COLO668 (cell line): Measurements from ENCODE around the gene HLA-DOA.

Source experiments
- DNase-seq: peaks from one replicate; lab custom pipeline; 2025; ENCODE audit not compliant: unreplicated experiment; lab: John Stamatoyannopoulos, UW

The HLA-DOA gene

DNA sequence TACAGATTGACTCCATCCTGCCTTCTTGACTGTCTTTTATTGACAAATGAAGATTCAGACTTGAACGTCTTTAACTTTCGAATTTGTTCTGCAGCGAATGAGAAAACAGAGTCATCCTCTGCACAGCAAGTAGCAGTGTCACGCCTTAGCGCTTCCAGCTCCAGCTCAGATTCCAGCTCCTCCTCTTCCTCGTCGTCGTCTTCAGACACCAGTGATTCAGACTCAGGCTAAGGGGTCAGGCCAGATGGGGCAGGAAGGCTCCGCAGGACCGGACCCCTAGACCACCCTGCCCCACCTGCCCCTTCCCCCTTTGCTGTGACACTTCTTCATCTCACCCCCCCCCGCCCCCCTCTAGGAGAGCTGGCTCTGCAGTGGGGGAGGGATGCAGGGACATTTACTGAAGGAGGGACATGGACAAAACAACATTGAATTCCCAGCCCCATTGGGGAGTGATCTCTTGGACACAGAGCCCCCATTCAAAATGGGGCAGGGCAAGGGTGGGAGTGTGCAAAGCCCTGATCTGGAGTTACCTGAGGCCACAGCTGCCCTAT, 28.8 kb downstream of the HLA-DOA start:
- DNase-seq, result no peak

DNA sequence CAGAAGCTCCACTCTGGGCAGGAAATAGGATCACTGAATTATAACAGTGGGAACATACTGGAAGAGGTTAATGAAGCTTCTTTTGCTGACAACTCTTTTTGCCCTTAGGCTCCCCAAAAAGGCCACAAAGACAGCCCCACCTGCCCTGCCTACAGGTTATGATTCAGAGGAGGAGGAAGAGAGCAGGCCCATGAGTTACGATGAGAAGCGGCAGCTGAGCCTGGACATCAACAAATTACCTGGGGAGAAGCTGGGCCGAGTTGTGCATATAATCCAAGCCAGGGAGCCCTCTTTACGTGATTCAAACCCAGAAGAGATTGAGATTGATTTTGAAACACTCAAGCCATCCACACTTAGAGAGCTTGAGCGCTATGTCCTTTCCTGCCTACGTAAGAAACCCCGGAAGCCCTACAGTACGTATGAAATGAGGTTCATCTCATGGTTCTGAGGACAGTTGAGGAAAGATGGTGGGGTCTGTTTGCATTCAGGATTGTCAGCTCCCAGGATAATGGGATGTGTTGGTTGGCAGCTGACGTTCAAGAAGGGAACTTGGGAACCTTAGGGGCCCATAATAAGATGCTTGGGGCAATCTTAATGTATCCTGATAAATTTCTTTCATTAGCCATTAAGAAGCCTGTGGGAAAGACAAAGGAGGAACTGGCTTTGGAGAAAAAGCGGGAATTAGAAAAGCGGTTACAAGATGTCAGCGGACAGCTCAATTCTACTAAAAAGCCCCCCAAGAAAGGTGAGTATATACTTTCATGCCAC, 29.5 kb downstream of the HLA-DOA start:
- no peak for DNase-seq

DNA sequence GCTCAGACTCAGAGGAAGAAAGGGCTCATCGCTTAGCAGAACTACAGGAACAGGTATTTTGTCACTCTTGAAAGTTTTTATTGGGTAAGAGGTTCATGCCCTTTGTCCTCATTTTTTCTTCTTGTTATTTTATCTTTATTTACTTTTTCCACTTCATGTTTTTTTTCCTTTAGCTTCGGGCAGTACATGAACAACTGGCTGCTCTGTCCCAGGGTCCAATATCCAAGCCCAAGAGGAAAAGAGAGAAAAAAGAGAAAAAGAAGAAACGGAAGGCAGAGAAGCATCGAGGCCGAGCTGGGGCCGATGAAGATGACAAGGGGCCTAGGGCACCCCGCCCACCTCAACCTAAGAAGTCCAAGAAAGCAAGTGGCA, 31.5 kb downstream of the HLA-DOA start:
- DNase-seq, result no peak

DNA sequence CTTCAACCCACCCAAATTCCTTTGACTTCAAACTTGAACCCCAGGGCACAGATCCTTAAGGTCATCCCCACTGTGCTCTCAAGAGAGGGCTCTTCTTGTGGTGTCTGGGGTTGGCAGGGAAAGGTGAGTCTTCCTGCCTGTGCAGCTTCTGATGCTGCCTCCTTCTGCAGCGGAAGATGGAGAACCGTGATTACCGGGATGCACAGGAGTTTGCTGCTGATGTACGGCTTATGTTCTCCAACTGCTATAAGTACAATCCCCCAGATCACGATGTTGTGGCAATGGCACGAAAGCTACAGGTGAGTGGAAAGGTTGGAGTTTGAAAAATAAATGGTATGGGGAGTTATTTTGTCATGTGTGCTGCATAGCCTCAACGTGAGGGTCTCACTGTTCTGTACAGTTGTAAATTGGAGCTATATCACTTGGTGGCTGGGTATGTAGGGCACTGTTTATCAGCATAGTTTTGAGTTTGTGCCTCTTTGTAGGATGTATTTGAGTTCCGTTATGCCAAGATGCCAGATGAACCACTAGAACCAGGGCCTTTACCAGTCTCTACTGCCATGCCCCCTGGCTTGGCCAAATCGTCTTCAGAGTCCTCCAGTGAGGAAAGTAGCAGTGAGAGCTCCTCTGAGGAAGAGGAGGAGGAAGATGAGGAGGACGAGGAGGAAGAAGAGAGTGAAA, 32.0 kb downstream of the HLA-DOA start:
- no peak for DNase-seq

DNA sequence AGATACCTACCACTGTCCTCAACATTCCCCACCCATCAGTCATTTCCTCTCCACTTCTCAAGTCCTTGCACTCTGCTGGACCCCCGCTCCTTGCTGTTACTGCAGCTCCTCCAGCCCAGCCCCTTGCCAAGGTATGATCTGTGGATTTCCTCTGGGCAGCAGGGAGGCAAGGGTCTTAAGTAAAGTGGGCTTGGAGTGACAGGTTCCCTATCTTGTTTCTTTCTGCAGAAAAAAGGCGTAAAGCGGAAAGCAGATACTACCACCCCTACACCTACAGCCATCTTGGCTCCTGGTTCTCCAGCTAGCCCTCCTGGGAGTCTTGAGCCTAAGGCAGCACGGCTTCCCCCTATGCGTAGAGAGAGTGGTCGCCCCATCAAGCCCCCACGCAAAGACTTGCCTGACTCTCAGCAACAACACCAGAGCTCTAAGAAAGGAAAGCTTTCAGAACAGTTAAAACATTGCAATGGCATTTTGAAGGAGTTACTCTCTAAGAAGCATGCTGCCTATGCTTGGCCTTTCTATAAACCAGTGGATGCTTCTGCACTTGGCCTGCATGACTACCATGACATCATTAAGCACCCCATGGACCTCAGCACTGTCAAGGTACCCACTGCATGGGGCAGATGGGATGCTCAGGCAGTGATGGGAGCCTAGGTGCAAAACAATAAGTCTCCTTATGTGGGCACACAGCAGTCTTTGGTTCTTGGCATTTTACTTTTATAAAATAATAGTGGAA, 32.9 kb downstream of the HLA-DOA start:
- no peak for DNase-seq

DNA sequence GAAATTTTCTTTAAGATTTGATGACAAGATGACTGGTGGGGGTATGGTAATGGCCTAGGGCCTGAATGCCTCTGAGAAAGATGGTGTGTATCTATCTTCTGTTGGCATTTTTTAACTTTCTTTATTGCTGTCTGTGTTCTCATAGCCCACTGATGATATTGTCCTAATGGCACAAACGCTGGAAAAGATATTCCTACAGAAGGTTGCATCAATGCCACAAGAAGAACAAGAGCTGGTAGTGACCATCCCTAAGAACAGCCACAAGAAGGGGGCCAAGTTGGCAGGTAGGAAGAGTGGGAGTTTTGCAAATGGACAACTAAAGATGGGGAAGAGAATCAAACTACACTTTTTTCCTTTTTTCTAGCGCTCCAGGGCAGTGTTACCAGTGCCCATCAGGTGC, 33.5 kb downstream of the HLA-DOA start:
- DNase-seq, result no peak

DNA sequence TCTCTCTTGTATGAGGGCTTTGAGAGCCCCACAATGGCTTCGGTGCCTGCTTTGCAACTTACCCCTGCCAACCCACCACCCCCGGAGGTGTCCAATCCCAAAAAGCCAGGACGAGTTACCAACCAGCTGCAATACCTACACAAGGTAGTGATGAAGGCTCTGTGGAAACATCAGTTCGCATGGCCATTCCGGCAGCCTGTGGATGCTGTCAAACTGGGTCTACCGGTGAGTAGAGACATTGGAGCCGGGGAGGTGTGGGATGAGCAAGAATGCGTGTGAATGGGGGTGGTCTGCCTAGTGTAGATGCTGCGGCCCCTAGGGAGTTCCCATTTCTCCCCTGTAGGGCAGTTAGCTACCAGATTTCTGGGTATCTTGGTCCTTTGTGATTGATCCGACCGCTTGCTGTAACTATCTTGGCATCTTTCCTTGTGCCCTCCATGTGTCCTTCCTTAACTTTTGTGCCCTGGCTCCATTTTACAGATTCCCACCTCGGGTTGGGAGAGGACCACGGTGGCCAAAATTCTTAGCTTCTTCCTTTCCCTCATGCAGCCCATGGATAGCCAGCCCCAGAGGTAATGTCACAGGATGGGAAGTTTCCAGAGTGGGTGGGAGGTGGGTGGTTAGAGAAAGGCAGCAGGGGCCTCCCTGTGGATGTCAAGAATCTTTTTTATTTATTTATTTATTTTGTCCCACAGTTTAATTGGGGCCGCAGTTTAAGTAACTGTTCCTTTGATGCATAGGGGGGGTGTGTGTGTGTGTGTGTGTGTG, 34.7 kb downstream of the HLA-DOA start:
- DNase-seq, result no peak

DNA sequence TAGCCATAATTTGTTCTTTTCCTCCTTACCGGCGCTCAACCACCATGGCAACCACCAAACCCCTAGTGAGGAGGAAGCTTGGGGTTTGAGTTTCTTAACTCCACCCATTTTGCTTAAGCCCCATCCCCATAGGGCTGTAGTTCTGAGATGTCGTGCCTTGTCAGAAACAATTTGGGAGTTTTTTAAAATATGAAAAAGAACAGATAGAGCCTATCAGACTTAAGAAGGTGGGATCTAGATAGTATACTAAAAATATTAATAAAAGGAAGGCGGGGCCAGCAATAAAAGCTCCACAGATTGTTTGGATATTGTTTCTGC, 35.4 kb downstream of the HLA-DOA start:
- no peak for DNase-seq

DNA sequence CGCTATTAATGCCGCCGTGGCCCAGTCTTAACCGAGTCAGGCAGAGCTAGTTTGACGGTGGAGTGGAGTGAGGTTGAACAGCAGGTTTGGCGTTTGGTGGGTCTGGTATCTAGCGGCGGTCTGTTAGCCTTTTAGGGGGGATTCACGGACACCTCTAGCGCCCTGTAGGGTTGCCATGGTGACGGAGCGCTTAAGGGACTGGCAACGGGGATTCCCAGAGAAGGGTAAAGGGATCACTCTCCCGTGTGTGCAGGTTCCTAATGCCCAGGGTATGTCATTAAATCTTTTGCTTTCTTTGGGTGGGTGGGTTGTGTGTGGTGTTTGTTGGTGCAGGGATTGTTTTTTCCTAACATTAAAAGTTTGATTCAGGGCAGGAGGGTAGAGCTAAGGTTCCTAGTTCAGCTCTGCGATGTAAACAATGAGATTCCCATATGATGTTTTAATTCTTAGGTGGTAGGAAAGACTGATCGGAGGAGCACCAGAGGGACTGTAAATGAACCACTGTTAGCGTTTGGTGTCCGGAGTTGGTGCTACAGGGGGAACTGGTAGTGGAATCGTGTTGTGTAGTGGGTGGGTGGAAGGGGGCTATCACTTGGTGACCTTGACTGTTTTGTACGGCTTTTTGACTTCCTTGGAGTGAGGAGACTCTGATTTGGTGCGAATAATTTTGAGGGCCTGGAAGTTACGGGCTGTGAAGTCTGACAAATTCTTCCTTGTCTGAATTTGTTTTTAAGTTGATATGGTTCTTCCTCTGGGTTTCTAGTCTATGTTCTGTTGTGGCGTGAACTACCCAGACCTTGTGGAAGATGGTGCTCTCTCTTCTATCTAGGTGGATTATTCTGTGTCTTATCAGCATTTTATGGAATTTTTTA, 36.0 kb downstream of the HLA-DOA start:
- peak; percentile 47 for DNase-seq

DNA sequence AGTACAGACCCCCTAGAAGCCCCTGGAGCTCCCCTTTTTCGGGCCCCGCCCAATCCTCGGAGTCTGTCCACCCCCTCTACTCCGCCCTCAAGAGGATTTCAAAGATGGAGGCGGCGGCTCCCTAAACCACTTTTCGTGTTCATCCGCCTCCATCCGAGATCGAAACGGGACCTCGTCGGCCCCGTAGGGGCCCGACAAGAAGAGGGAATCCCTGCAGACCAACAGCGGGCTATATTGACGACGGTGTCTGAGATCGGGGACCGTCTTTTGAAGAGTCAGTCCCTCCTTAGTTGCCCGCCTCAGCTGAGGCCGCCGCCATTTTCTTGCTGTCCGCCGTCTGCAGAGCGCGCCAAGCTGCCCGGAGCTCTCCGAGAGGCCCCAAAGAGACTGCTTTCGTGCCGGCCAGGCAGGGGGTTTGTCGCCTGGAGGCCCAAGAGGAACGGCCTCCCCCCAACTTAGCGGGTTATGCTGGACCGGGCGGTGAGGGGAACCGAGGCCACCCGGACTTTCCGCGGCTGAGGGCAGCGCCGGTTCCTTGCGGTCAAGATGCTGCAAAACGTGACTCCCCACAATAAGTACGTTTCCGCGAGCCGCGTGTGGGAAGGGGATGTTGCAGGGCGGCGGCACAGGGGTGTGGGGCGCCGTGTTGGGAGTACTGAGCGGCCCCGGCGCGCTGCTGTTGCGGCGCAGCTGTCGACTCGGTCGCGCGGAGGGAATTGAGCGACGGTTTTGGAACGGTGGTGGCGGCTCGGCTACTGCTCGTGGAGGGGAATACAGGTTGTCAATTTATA, 36.8 kb downstream of the HLA-DOA start:
- DNase-seq, result peak; percentile 49

DNA sequence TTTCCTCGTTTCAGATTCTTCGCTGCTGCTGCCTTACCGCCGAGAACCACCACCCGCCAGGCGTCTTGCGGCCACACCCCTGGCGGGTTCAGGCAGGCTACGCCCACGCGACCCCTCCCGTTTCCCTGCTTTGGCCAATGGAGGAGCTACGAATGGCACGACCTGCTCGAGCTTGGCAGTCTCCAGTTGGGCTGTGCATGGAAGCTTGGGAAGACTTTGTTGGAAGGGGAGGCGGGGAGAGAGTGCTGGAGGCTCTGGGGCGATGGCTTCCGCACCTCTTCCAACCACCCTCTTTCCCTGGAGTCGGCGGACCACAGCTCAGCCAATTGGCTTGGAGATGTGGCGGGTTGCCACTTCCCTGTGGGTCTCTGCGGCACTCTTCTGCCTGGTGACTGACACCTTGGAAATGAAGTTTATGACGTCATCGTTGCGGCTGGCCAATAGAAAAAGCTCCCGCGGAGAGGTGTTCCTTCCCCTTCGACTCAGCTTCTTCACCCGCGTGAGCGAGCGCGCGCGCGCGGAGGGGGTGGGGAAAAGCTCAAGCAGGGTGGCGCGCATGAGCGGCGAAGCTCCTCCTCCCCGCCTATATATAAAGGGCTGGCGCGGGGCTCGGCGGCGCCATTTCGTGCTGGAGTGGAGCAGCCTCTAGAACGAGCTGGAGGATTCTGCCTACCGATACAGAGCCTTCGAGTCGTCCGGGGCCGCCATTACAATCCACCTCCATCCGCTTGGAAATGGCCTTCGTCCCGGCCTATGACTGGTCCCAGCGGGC, 37.6 kb downstream of the HLA-DOA start:
- peak; percentile 97 for DNase-seq

DNA sequence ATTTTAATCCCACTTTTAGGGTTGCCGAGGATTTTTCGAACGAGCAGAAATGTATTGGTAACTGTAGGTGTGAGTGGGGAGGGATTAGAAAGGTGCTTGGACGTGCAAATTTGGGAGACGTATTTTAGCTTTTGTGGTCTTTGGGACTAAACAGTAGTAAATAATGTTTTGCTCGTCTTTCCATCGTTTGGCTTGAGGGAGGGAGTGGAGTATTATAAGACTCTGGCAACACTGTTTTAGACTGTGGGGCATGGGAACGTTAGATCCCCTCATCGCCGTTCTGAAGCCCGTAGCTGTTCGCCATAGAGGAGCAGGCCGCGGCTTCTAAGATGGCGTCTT, 38.2 kb downstream of the HLA-DOA start:
- DNase-seq, result no peak

DNA sequence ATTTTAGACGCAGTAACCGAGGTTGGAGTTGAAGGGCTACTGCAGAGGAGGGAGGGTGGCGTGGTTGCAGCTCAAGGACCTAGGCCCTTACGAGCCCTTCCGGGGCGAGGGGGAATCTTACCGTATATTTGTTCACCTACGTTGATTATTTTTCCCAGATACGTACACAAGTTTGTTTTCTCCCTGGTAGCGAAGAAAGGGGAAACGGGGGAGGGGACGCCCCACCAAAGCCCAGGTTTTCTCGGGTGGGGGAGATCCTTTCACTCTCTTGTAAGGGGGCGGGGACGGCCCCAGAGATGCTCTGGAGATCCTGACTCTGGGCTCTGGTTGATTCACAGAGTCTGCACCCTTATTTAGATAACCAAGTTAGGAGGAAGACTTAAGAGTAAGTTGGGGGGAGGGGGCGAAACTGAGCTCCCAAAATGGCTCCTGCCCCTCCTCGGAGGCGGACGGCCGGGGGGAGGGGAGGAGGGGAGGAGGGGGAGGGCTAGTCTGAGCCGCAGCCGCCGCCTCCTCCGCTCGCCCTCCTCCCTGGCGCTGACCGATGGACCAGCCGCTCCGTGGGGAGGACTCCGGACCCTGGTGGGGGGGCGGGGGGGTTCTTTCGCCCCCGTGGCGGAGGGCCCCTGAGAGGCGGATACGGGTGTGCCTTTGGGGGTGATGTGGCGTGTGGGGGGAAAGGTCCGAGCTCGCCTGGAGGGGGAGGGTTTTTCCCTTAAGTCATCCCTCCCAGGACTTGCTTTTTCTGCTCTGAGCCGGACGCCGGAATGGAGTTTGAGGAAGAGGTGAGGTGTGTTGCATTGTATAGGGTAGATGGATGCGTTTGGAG, 38.8 kb downstream of the HLA-DOA start:
- DNase-seq, result peak; percentile 82

DNA sequence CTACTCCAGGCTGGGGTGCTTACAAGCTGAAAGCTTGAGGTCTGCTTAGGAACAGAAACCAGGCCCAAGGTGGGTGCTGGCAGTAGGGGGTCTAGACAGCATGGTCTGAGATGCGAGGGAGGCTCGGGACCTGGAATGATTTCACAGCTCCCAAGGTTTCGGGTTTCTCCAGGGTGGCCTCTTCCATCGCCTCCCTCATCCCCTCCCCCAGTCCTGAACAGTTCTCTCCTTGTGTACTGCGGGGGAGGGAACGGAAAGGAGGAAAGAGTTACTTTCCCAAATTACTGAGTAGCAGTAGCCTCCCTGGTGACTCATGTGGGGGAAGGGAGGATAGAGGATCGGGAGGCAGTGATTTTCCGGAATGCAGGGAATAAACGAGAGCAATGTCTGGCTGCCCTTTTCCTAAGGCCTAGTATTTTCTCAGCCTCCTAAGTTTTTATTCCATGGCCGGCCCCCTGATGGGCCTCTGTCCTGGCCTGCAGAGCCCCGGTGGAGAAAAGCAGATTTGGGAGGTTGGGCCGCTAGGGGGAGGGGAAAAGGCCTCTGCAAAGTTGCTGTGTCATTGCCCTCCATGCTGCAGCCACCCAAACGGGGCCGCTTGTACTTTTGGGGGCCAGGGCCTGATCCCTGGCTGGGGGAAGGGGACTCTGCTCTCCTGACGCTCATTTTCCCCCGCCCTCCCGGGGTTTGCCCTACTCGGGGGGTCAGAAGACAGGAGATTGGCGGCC, 39.5 kb downstream of the HLA-DOA start:
- DNase-seq, result peak; percentile 60

DNA sequence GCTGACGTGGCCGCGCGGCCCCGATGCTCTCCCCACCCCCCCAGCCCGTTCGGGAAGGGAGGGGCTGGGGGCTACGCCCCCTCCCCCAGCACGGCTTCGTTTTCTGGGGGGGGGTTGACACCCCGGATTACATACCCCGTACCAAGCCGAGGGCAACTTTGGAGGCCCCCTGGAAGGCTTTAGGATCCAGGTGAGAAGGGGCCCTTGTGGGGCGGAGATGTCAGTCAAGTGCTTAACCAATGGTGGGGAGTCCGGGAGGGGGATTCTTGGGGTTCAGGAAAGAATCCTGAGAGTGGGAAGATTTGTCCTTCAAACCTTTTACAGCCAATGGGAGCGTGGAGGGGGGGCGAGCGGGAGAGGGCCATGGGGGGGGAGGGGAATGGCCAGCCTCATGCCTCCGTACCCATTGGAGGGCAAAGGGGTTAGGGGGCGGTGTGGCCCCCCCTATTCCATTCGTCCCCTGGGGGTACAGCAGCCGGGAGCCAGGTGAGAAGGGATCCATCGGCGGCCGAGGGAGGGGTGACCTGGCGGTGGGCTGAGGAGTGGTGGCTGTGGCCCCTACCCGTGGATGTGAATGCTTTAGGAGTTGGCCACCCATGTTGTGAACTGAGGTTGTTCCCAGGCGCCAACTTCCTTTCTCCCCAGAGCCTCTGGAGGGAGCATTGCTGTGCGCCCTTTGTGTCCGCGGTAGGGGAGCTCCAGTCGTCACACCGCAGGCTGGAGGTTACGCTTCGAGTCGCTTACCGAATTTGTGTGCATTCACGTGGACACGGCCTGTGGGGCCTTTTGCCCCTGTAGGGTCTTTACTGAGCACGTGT, 40.3 kb downstream of the HLA-DOA start:
- peak; percentile 77 for DNase-seq

DNA sequence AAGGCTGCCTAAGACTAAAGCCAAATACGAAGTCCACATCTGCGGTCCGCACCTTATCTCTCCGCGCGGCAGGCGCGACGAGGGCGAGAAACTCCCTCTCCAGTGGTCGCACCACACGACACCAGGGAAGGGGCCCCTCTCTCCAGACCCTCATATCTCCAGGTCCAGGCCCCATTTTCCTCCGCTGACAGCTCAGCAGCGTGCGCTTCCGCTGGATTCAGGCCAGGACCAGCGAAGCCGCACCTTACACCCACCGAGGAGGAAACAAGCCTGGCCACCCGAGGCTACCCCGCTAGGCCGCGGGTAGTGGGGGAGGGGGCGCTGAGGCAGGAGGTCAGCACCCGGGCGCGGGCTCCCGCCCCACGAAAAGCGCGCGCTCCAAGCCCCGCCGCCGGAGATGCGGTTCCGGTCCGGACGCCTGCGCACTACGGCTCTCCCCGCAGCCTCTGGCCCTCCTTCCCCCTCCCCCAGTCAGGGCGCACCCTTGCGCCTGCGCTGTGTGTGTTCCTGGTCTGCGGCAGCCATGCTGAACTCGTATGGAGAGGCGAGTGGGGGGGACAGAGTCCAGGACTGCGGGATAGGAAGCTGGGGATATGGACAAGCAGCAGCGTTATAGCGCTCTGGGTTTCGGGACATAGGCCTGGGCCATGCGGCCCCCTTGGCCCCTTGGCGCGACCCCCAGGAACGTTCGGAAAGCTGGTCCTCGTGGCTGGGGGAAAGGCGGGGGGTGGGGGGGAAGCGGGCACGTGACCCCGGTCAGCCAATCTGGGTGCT, 41.1 kb downstream of the HLA-DOA start, which contains the start of gene BRD2:
Gene BRD2 (plus strand): TSS at position 502 of the 774 bp plus-strand sequence. CDS start 4,305 bp downstream, outside the sequence.
- DNase-seq, result peak; percentile 93
